Activated naive CD4-positive, alpha-beta T cell treated with anti-CD3 and anti-CD28 coated beads, Interleukin-2, amount 10 ng/mL, durations not matched to agents 7 days and 5 days (primary cell): ENCODE results near the gene UNC5B.

Experiments
- CTCF ChIA-PET: fragments of 350-600 bp; sonication (Branson Sonifier 250); formaldehyde crosslinking; loops from one replicate; lab custom pipeline; 2021; ENCODE audit warnings: antibody characterized with exemption; lab: Charles Lee
- DNase-seq: peaks from one replicate; pipeline ENCODE4 v3.0.0-alpha.2; 2020
- H3K27ac Mint-ChIP-seq: one replicate; pipeline ENCODE4 v1.8.0; 2021; ENCODE audit warnings: mild to moderate bottlenecking, moderate library complexity, mixed read lengths
- H3K27me3 Mint-ChIP-seq: one replicate; pipeline ENCODE4 v1.8.0; 2021; ENCODE audit warnings: mild to moderate bottlenecking, mixed read lengths
- H3K36me3 Mint-ChIP-seq: one replicate; pipeline ENCODE4 v1.8.0; 2021; ENCODE audit warnings: mixed read lengths
- H3K4me1 Mint-ChIP-seq: one replicate; pipeline ENCODE4 v1.8.0; 2021; ENCODE audit warnings: mixed read lengths
- H3K4me3 Mint-ChIP-seq: one replicate; pipeline ENCODE4 v1.8.0; 2021; ENCODE audit warnings: mild to moderate bottlenecking, moderate library complexity, mixed read lengths
- H3K9me3 Mint-ChIP-seq: one replicate; pipeline ENCODE4 v1.8.0; 2021; ENCODE audit warnings: mixed read lengths

Gene UNC5B

DNA sequence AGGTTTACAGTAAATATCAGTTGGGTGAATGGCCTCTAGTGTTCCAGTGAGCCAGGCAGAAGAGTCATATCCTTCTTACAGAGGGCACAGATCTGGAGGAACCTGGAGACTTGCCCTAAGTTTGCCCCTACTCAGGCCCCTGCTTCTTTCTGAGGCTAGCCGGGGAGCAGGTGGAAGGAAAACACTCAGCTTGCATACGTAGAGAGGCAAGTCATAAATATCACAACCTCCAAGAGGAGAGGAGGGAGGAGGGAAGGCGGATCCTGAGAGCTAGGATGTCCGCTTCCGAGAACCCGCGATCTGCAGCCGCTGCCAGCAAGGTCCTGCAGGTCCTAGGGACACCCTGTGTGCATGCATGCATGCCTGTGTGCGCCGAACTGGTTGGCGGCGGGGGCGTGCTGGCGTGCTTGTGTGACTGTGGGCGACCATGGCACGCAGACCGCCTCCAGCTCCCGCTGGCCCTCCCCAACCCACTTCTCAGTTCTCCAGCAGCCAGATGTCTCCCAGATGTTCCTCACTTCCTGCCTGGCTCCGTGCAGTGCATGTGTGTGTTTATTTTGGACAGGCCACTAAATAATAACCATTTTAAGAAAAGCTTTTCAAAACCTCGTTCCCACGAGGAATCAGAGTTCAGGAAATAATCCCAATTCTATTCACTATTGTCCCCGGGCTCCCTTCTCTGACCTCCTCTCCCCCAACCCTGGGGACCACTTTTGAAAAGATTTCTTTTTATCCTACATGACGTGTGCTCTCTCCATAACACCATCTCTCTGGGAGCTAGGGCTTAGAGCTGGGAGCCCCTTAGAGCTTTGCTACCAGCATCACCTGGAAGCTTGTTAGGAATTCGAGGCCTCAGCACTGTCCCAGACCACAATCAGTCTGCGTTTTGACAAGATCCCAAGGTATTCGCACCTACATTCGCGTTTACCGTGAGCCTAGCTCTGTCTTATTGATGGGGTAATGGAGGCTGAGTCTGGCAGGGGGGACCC, 32.4 kb downstream of the UNC5B start:
- no peak overlapping the region for H3K4me3 Mint-ChIP-seq
- DNase-seq, result no peak
- H3K4me1 Mint-ChIP-seq, result no peaks in the 10 kb centered on the region
- no peaks in the 10 kb centered on the region for H3K36me3 Mint-ChIP-seq
- CTCF ChIA-PET, result no interaction called here
- H3K9me3 Mint-ChIP-seq, result no peaks in the 10 kb centered on the region
- peaks cover 20% of the 10 kb centered on the region for H3K27me3 Mint-ChIP-seq
- H3K27ac Mint-ChIP-seq, result no peak overlapping the region

DNA sequence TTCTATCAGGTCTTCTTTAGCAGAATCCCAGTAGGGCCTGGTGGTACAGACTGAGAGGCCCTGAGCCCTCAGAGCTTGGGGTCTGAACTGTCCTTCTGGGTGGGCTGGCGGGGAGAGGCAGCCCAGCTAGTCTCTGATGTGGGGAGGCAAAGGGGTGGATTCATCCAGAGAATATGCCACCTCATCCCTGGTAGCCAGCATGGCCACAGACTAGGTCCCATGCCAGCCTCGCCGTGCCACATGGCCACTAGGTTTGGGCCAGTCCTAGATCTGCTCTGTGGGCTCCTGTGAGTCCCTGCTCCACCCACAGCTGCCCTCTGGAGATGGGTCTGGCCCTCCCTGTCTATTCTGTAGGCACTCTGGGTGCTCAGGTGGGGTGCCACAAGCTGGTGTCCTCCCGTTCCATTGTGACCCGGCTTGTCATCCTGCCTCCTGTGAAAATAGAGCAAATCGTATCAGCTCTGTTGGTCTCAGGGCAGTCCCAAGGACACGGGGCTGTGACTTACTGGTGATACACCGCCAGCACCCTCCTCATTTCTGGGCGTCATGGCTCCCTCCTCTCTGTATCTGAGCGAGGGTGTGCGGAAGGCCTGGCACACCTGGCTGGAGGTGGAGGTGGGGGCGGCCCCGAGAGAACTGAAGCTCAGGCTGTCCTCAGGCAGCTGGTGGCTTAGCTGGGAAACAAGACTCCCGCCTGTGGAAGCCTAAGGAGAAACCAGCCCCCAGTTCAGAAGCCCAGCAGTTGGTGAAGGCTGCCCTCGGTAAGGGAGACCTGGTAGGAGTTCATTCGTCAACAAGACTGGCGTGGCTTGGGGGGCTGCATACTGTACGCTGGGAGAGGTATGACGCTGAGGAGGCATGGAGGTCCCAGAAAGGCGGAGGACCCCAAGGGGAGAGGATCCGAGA, 33.3 kb downstream of the UNC5B start:
- Mint-ChIP-seq H3K9me3 (no peaks in the 10 kb centered on the region), H3K4me3 (no peak overlapping the region), H3K4me1 (no peaks in the 10 kb centered on the region), H3K27ac (no peak overlapping the region), H3K36me3 (no peaks in the 10 kb centered on the region), H3K27me3 (peaks cover 20% of the 10 kb centered on the region)
- CTCF ChIA-PET, result no interaction called here
- no peak for DNase-seq

- H3K9me3 Mint-ChIP-seq, result no peaks in the 10 kb centered on the region
- DNase-seq, result no peak
- no peaks in the 10 kb centered on the region for H3K36me3 Mint-ChIP-seq
- peaks cover 20% of the 10 kb centered on the region for H3K27me3 Mint-ChIP-seq
- CTCF ChIA-PET, result no interaction called here
- H3K4me1 Mint-ChIP-seq, result no peaks in the 10 kb centered on the region
- H3K4me3 Mint-ChIP-seq, result no peak overlapping the region
- no peak overlapping the region for H3K27ac Mint-ChIP-seq
These were observed 34.4 kb downstream of the UNC5B start for GRCh38 chr10:71246591-71247413.

DNA sequence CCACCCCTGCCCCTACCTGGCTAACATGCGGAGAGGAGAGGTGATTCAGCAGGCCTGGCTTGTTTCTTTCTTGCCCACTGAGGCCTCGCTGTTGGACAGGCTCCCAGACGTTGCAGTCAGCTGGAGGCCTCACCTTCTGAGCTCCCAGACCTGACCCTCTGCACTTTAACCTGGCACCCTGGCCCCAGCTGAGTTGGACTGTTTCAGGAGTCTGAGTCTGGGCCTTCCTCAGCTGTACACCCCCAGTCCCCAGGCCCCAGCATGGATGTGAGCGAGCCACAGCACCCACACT, 35.0 kb downstream of the UNC5B start:
- CTCF ChIA-PET, result no interaction called here
- no peak for DNase-seq
- H3K9me3 Mint-ChIP-seq, result no peaks in the 10 kb centered on the region

DNA sequence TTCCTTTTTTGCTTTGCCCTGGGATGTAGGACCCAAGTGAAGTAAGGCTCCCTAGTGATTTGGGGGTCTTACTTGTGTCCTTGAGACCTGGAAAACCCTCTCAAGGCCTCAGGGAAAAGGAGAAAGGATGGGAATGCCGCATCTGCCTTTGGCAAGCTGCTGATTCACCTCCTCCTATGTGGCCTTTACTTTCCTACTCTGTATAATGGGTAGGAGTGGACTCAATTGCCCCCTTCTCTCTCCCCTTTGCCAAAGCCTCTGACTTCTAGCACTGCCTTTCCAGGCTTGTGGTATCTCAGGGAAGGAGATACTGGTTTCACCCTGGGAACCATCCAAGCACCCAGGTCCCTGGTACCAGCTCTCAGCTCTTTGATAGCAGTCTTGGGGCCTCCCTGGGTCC, 35.4 kb downstream of the UNC5B start:
- no peaks in the 10 kb centered on the region for H3K36me3 Mint-ChIP-seq
- CTCF ChIA-PET, result no interaction called here
- H3K9me3 Mint-ChIP-seq, result no peaks in the 10 kb centered on the region
- no peak overlapping the region for H3K4me3 Mint-ChIP-seq
- peaks cover 22% of the 10 kb centered on the region for H3K27me3 Mint-ChIP-seq
- DNase-seq, result no peak
- H3K4me1 Mint-ChIP-seq, result no peaks in the 10 kb centered on the region
- H3K27ac Mint-ChIP-seq, result no peak overlapping the region

More for the DNA sequence above, 35.0 kb downstream of the UNC5B start:
- no peaks in the 10 kb centered on the region for H3K36me3 Mint-ChIP-seq
- no peak overlapping the region for H3K4me3 Mint-ChIP-seq
- no peaks in the 10 kb centered on the region for H3K4me1 Mint-ChIP-seq
- peaks cover 20% of the 10 kb centered on the region for H3K27me3 Mint-ChIP-seq
- H3K27ac Mint-ChIP-seq, result no peak overlapping the region

DNA sequence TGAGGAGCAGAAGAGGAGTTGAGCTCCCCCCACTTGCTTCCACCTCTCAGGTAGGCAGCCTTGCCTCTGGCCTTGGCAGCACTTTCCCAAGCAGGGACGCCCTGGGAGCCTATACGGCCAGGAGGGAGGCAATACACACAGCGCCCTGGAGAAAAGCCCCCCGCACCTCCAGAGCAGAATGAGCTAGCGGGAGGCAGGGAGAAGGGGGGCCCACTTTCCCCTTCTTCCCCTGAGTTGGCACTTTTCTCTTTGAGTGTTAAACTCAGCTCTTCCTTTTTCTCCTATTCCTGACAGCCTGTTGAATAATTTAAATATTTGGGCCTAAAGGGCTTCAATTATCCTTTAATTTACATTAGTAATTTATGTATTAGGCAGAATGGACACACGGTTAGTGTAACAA, 35.8 kb downstream of the UNC5B start:
- Mint-ChIP-seq H3K4me3 (no peak overlapping the region), H3K36me3 (no peaks in the 10 kb centered on the region), H3K4me1 (no peaks in the 10 kb centered on the region), H3K9me3 (no peaks in the 10 kb centered on the region), H3K27me3 (peaks cover 26% of the 10 kb centered on the region), H3K27ac (no peak overlapping the region)
- CTCF ChIA-PET, result no interaction called here
- DNase-seq, result no peak

DNA sequence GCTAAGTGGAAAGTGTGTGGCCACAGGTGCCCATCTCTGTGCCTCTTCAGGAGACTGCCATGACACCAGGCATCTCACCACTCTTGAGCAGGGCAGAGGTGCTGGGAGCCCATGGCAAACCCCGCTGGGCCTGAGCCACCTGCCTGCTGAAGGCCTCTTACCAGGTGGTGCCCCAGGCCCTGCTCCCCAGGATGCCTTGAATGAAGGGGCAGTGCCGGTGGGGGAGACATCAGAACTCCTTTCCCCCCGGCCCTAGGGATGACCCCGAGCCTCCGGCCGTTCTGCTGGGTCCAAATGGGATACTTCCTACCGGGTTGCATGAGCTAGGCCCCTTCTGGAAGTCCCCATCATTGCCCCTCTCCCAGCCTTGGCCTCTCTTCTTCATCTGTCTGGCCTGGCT, 37.6 kb downstream of the UNC5B start:
- H3K27me3 Mint-ChIP-seq, result peaks cover 15% of the 10 kb centered on the region
- DNase-seq, result no peak
- no peak overlapping the region for H3K27ac Mint-ChIP-seq
- no peak overlapping the region for H3K4me3 Mint-ChIP-seq
- no peaks in the 10 kb centered on the region for H3K36me3 Mint-ChIP-seq
- no peaks in the 10 kb centered on the region for H3K9me3 Mint-ChIP-seq
- CTCF ChIA-PET, result no interaction called here
- no peaks in the 10 kb centered on the region for H3K4me1 Mint-ChIP-seq

GRCh38 chr10:71250405-71250804, 38.0 kb downstream of the UNC5B start:
- peaks cover 11% of the 10 kb centered on the region for H3K27me3 Mint-ChIP-seq
- no peak overlapping the region for H3K4me3 Mint-ChIP-seq
- no peak overlapping the region for H3K27ac Mint-ChIP-seq
- no peaks in the 10 kb centered on the region for H3K4me1 Mint-ChIP-seq
- no peaks in the 10 kb centered on the region for H3K9me3 Mint-ChIP-seq
- CTCF ChIA-PET, result no interaction called here
- DNase-seq, result no peak
- no peaks in the 10 kb centered on the region for H3K36me3 Mint-ChIP-seq

DNA sequence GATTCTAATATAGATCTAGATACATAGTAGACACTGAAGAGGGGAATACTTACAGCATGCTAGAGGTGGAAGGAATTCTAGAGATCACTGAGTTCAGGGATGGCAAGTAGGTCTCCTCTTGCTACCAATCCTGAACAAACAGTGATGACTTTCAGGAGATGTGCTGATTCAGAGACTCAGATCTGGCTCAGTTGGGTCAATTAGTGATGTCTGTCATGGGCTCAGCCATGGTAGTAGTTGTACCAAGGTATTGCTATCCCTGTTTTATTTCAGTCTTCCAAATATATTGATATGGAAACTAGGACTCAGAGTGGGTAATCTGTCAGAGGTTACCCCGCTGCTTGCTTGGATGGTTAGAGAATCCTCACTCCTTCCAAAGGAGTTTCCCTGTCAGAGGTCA, 38.5 kb downstream of the UNC5B start:
- H3K4me1 Mint-ChIP-seq, result no peaks in the 10 kb centered on the region
- no peak overlapping the region for H3K27ac Mint-ChIP-seq
- H3K27me3 Mint-ChIP-seq, result peaks cover 7% of the 10 kb centered on the region
- no peaks in the 10 kb centered on the region for H3K36me3 Mint-ChIP-seq
- CTCF ChIA-PET, result no interaction called here
- DNase-seq, result no peak
- no peak overlapping the region for H3K4me3 Mint-ChIP-seq
- H3K9me3 Mint-ChIP-seq, result no peaks in the 10 kb centered on the region

- CTCF ChIA-PET, result no interaction called here
- Mint-ChIP-seq H3K27ac (no peak overlapping the region), H3K9me3 (no peaks in the 10 kb centered on the region), H3K4me3 (no peak overlapping the region), H3K27me3 (peaks cover 11% of the 10 kb centered on the region), H3K36me3 (no peaks in the 10 kb centered on the region), H3K4me1 (no peaks in the 10 kb centered on the region)
- no peak for DNase-seq
These were observed 38.9 kb downstream of the UNC5B start for GRCh38 chr10:71251319-71251718.

- Mint-ChIP-seq H3K4me1 (no peaks in the 10 kb centered on the region), H3K27me3 (peaks cover 17% of the 10 kb centered on the region), H3K27ac (no peak overlapping the region), H3K9me3 (no peaks in the 10 kb centered on the region), H3K4me3 (no peak overlapping the region), H3K36me3 (no peaks in the 10 kb centered on the region)
- DNase-seq, result no peak
- CTCF ChIA-PET, result no interaction called here
These were observed 39.9 kb downstream of the UNC5B start for GRCh38 chr10:71252220-71252619.

DNA sequence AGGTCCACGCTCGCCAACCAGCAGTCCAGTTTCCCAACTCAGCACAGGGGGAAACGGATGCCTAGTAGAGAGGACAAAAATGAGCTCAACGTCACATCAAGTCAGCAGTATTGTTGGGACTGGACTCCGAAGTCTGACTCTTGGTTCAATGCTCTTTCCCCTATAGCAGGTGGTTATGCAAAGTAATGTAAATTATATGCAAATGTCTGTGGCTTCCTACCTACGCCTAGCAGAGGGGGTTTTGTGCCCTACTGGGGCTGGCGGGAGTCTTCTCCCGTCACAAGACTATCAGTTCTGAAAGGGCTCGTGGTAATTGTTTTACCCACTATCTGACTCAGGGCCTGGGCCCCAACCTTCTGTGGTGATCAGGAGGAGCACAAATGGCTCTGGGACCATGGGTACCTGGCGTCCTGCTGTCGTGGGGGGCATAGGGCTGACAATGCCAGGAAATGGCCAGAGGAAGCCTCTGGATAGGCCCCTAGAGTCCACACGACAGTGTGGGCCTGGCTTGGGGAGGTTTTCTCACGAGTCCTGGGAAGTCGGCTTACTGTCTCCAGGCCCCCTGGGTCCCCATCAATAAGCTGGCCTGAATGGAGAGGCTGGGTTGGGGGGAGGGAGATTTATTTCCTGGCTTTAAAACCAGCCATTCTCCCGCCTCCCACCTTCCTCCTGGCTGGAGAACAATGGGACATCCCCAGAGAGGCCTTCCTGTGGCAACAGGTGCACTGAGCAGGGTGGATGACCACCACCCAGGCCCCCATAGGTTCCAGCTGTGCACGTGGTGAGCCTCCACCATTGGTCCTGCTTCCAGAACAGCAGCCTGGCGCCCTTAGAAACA, 41.8 kb downstream of the UNC5B start:
- H3K27me3 Mint-ChIP-seq, result peaks cover 26% of the 10 kb centered on the region
- H3K4me1 Mint-ChIP-seq, result no peaks in the 10 kb centered on the region
- no peaks in the 10 kb centered on the region for H3K36me3 Mint-ChIP-seq
- H3K4me3 Mint-ChIP-seq, result no peak overlapping the region
- DNase-seq, result no peak
- CTCF ChIA-PET, result interaction anchor here (0.8 to 1.0 kb wide), 2 partner anchors 15 to 16 kb away, joined by 3 read pairs; no protein-coding TSS in a partner anchor
- H3K27ac Mint-ChIP-seq, result no peak overlapping the region
- no peaks in the 10 kb centered on the region for H3K9me3 Mint-ChIP-seq

DNA sequence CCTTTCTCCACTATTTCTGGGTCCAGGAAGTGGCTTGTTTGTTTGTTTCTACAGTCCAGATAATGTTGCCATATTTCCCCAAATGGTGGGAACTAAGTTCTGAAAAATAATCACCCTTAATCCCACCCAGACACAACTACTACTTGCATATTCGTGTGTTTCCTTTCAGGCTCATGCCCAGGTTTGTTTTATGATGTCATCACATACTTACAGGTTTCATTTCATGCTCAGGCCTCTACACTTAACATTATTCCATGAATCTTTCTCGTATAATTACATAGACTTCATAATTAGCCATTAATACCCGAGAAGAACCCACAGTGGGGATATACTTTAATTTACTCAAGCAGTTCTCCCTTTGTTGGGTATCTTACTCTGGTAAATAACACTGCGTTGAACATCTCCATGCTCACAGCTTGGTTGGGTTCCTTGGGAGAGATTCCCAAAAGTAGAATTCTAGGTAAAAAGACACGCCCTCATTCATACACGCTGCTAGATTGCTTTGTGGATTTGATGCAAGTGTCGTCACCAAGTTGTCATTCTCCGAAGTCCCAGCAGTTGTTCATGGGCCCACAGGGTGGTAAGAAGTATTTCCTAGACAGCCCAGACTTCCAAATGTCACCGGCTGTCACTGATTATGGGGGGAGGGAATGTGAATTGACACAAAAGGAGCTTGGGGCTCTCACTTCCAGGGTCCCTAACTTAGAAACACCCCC, 42.6 kb downstream of the UNC5B start:
- Mint-ChIP-seq H3K9me3 (no peaks in the 10 kb centered on the region), H3K4me3 (no peak overlapping the region), H3K27me3 (peaks cover 26% of the 10 kb centered on the region), H3K27ac (no peak overlapping the region), H3K36me3 (no peaks in the 10 kb centered on the region), H3K4me1 (no peaks in the 10 kb centered on the region)
- no peak for DNase-seq
- CTCF ChIA-PET, result interaction anchor here (0.8 kb wide), 1 partner anchor 16 kb away, joined by 3 read pairs; no protein-coding TSS in a partner anchor
